Regular cardiac myocyte (primary cell): ENCODE data around the gene ASB7. TPM values are rescaled to one million over a fixed set of nuclear protein-coding genes. Genes with fewer than 3 reads are reported as not detected.

Source experiments
- total RNA-seq: library from RNA; depleted of rRNA; stranded (reverse); fragments of >200 nt; gene quantifications from 2 replicates; pipeline ENCODE4 v1.2.3, GENCODE V29; 2014

The ASB7 gene, protein sequence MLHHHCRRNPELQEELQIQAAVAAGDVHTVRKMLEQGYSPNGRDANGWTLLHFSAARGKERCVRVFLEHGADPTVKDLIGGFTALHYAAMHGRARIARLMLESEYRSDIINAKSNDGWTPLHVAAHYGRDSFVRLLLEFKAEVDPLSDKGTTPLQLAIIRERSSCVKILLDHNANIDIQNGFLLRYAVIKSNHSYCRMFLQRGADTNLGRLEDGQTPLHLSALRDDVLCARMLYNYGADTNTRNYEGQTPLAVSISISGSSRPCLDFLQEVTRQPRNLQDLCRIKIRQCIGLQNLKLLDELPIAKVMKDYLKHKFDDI
- 13.5 and 13.8 TPM in 2 replicates for total RNA-seq

DNA sequence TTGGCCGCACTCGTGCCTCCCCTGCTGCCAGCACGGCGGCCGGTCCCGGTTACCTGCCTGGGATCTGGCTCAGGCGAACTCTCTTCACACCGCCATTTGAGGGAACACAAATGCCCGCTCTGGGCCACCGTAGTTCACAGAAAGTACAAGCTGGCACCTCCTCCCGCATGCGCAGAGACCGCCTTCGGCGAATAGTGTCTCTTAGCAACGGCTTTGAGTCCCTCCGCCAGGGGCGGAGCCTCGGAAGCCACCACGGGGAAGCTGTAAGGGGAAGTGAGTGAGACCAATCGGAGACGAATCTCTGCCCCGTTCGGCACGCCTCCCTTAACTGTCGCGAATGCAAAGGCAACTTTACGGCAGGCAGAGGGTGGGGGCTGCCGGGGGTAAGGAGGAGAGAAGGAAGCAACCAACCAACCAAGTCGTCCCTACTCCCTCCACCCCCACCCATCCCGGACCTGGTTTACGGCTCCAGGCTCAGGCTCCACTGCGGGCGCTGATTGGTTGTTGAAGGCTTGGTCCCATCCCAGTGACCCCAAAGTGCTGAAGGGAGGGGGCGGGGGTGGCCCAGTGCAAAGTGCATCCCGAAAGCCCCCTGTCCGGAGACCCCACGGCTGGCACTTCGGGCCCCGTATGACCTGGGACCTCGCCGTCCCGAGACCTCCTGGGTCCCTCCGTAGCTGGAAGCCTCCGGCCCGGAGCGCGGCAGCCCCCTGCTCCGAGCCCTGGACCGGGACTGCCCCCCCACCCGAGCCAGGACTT, at the start of gene ASB7, which contains the start of gene LINS1:
ASB7 (plus strand) TSS at position 526 of the 759 bp plus-strand sequence. CDS start 9,628 bp downstream, outside the sequence.
LINS1 (minus strand) TSS at position 121 of the 759 bp plus-strand sequence. CDS start 21,342 bp downstream, outside the sequence.

Other genes starting within 250 kb of the ASB7 start
- gene CERS3, start 73.6 kb upstream of the ASB7 start, total RNA-seq: not detected in 2 replicates
- gene LINS1, start 405 bp upstream of the ASB7 start, total RNA-seq: 9.4 and 14.7 TPM in 2 replicates